NOMO-1 treated with dmso at 0.1 percent for 144 hours (cell line): ENCODE measurements around the gene DUSP19.

Experiments used
- DNase-seq: peaks from one replicate; lab custom pipeline; 2025; ENCODE audit not compliant: unreplicated experiment; lab: John Stamatoyannopoulos, UW

Gene DUSP19

DNA sequence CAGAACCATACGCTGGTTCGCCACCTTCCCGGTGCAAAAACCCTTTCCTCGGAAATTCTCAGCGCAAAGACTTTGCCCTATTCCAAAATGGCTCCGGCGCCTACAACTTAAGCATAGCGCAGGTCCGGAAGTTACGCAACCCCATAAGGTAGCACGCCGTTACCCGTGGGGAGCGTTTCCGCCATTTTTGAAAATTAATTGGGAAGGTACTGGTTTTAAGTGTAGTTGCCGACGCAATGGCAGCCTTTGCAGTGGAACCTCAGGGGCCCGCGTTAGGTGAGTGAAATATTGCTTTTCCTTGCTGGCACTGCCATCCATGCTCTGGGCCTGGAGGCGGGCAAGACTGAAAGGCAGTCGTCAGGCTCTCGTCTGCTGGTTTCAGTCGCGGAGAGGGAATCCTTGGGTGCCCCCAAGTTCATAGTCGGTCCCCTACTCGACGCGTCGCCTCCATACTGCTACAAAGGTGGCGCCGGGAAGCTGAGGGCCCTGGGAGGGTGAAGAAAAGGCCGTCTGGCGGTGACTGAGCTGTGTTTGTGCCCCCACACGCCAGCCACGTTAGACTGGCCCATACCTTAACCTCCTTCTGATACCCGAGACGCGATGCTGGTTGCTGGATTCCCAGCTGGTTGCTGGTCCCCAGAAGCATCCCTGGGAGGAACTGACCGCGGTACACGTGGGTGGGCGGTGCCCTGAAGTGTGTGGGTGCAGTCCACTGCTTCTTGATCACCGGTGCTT, 45.8 kb downstream of the DUSP19 start, which contains the start of gene NUP35:
Gene NUP35 (plus strand): TSS at position 222 of the 735 bp plus-strand sequence. CDS start 15 bp downstream, at position 237.
- DNase-seq: peak; percentile 60

DNA sequence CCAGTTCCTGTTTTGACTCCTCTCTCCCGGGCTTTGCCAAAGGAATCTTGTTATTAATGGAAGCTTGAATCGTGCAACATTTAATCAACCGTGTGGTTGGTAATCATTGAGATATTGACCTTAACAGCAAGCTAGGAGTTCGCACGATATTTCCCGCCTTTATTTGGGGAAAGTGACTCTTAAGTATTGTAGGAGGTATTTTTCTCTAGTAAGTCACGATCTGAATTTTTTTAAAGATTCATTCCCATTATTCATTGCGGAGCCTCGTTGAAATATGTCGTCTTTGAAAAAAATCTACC, 46.4 kb downstream of the DUSP19 start:
- no peak for DNase-seq

DNA sequence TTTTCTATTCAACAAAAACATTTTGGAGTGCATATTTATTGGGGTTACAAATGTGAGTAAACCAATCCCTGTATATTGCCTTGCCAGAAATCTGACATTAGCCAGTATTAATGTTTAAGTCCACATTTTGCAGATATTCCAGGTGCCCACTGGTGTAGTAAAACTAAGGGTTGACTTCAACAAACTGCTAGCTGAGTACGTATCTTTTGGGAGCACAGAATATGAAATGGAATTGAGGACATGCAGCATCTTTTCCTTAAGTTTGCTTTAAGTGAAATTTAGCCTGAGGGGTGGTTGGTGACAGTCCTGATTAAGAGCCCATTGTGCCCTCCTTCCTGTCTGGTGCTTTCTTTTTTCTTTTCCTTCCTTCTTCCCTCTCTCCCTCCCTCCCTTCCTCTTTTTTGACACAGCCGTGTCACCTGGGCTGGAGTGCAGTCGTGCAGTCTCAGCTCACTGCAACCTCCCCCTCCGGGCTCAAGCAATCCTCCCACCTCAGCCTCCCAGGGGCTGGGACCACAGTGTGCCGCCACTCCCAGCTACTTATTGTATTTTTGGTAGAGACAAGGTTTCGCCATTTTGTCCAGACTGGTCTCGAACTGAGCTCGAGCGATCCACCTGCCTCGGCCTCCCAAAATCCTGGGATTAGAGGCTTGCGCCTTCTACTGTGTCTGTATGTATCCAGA, 47.3 kb downstream of the DUSP19 start:
- no peak for DNase-seq

DNA sequence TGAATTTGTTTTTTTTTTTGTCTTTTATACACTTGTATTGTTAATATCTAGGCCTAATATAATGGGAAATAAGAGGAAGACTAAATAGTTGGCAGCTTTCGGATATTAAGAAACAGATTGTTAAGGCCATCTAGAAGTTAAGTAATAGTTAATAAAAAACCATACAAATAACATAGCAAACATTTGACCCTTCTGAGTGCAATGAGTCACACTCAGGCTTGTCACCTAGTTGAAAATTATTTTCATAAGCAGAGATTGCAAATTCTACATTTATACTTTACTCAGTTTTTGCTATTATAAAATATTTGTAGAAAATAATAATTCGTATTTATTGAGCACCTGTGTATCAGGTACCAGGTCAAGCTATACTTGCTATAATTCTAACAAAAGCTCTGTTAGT, 48.1 kb downstream of the DUSP19 start:
- DNase-seq: no peak

DNA sequence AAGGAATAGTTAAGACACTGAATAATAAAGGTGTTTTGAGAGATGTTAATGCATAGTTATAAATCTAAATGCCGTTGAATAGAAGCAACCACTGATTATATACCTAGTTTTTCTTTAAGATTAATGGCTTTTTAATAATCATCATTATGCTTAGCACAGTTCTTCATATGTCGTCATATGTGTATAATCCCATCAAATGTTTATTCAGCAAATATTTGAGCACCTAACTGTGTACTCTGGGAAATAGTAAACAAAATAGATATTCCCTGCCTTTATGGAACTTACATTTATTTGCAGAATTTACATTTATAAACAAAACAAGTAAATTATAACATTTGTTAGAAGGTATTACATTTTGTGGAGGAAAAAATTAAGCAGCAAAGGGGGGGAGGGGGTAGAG, 55.5 kb downstream of the DUSP19 start:
- DNase-seq: no peak

DNA sequence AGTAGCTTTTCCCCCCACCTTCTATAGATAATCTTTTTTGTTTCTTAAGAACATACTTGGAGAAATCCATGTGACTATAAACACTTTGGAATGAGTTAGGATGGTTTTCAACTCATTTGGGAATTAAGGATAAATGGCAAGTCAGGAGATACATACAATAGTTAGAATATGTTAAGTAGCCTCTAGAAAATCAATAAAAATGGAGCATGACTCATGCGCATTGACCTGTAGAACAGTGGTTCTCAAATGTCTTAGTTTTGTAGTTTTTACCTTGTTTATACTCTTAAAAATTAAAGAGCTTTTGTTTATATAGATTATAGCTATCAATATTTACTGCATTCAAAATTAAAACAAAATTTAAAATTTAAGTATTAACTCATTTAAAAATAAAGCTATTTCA, 70.4 kb downstream of the DUSP19 start:
- DNase-seq: no peak

DNA sequence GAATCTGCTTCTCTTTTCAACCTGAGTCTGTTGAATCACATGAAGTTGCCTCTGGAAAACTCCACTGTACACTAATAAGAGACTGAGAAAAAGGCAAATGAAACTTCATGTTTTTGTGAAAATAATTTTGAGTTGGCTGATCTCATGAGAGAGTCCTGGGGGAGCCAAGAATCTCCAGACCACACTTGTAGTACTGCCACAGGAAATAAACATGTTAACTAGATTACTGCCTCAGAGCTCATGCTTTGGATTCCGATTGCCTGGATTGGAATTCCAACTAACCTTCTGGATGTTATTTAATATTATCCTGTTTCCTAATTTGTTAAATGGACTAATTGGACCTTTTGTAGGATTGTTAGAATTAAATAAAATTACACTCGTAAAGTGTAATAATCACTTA, 70.9 kb downstream of the DUSP19 start:
- DNase-seq: no peak
